Measurements from ENCODE around the gene RBM20. TPM values are rescaled to one million over a fixed set of nuclear protein-coding genes. Genes with fewer than 3 reads are reported as not detected.

RBM20 gene
- total RNA-seq, 1 donor from 2014 or later: 0.58 TPM

- Mint-ChIP-seq H3K4me1 (peaks cover 13% of the 10 kb centered on the region), H3K9me3 (no peaks in the 10 kb centered on the region), H3K4me3 (no peak overlapping the region), H3K36me3 (ENCODE audit: low read depth) (no peaks in the 10 kb centered on the region), H3K27ac (ENCODE audit: unreplicated experiment) (no peak overlapping the region), H3K27me3 (ENCODE audit: low read depth) (no peaks in the 10 kb centered on the region)
- no peak for TF ChIP-seq CTCF (conservative IDR thresholded peaks at IDR 0.05)
- no peak for DNase-seq (ENCODE audit: low read depth, low spot score)
These were observed 185.7 kb downstream of the RBM20 start for GRCh38 chr10:110829721-110830410.

- Mint-ChIP-seq H3K9me3 (no peaks in the 10 kb centered on the region), H3K4me1 (peaks cover 43% of the 10 kb centered on the region), H3K27me3 (ENCODE audit: low read depth) (no peaks in the 10 kb centered on the region), H3K27ac (ENCODE audit: unreplicated experiment) (no peak overlapping the region), H3K4me3 (no peak overlapping the region), H3K36me3 (ENCODE audit: low read depth) (no peaks in the 10 kb centered on the region)
- TF ChIP-seq CTCF (conservative IDR thresholded peaks at IDR 0.05): no peak
- DNase-seq (ENCODE audit: low read depth, low spot score): peak; percentile 21
These were observed 189.3 kb downstream of the RBM20 start for GRCh38 chr10:110833234-110833940.

- no peaks in the 10 kb centered on the region for H3K9me3 Mint-ChIP-seq
- DNase-seq (ENCODE audit: low read depth, low spot score): no peak
- H3K27me3 Mint-ChIP-seq (ENCODE audit: low read depth): no peaks in the 10 kb centered on the region
- peaks cover 46% of the 10 kb centered on the region for H3K4me1 Mint-ChIP-seq
- peak overlapping the region; percentile 57 for H3K27ac Mint-ChIP-seq (ENCODE audit: unreplicated experiment)
- H3K4me3 Mint-ChIP-seq: no peak overlapping the region
- no peaks in the 10 kb centered on the region for H3K36me3 Mint-ChIP-seq (ENCODE audit: low read depth)
- no peak for TF ChIP-seq CTCF (conservative IDR thresholded peaks at IDR 0.05)
These were observed 189.9 kb downstream of the RBM20 start for GRCh38 chr10:110833941-110834628.

- Mint-ChIP-seq H3K4me1 (peaks cover 51% of the 10 kb centered on the region), H3K36me3 (ENCODE audit: low read depth) (no peaks in the 10 kb centered on the region), H3K27me3 (ENCODE audit: low read depth) (no peaks in the 10 kb centered on the region), H3K4me3 (no peak overlapping the region), H3K9me3 (no peaks in the 10 kb centered on the region), H3K27ac (ENCODE audit: unreplicated experiment) (peak overlapping the region; percentile 57)
- DNase-seq (ENCODE audit: low read depth, low spot score): no peak
- no peak for TF ChIP-seq CTCF (conservative IDR thresholded peaks at IDR 0.05)
These were observed 190.6 kb downstream of the RBM20 start for GRCh38 chr10:110834629-110835301.

GRCh38 chr10:110835841-110836240, 191.7 kb downstream of the RBM20 start:
- no peak for DNase-seq (ENCODE audit: low read depth, low spot score)
- Mint-ChIP-seq H3K27me3 (ENCODE audit: low read depth) (no peaks in the 10 kb centered on the region), H3K9me3 (no peaks in the 10 kb centered on the region), H3K27ac (ENCODE audit: unreplicated experiment) (peak overlapping the region; percentile 94), H3K4me3 (no peak overlapping the region), H3K36me3 (ENCODE audit: low read depth) (no peaks in the 10 kb centered on the region), H3K4me1 (peaks cover 51% of the 10 kb centered on the region)
- no peak for TF ChIP-seq CTCF (conservative IDR thresholded peaks at IDR 0.05)
